Cortex of kidney (tissue), 1 donor: Measurements from ENCODE around the gene CHST2.

Source experiments
- DNase-seq: peaks from one replicate; lab custom pipeline; 2025; lab: John Stamatoyannopoulos, UW

CHST2 gene

DNA sequence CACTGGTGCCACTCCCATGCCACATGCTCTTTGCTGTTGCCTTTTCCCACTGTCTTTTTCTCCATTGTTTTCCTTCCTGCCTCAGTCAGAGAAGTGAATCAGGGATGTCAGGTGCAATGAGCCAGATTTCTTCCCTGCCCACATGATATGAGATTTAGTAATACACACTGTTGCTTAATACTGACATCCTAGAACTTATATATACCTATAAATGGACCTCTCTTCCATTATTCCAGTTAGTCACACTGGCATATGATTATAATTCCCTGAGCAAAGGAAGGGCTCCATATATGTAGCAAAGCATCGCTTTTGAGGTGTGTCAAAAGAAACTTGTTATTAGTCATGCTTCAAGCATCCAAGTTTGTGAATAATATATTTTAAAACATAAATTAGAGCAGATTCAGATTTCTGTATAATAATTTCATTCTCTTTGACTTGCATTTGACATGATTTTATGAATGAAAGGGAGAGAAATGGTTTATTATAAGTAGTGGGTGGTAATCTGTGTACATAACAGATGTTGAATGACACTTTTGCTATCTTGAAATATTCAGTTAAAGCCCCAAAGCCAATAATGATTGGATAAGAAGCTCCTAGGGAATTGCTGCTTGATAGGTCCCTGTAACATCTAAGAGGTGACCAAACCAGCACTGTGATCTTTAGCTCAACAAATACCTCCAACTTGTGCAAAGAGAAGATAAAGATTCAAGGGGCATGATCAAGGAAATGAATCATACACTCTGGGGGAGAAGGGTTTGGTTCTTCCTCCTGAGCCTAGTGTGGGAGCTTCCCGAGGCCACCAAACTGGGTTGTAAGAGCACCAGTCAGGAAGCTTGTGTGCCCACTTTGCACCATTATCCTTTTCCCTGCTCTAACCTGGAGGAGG, 48.6 kb downstream of the CHST2 start:
- DNase-seq, result no peak

DNA sequence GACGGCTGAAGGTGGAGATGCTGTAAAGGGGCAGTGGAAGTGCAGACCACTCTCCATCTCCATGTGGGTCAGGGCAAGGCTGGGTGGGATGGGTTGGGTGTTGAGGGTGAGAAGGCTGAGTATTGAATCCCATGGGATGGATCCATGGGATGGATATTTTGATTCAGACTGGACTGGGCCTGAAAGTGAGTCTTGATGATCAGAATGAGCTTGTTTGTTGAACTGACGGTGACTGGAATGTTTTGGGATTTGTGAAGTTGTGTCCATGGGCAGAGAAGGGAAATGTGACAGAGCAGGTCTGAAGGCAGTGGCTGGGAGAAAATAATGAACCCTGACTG, 49.3 kb downstream of the CHST2 start:
- no peak for DNase-seq

- no peak for DNase-seq
Measured at GRCh38 chr3:143170074-143170473, 50.5 kb downstream of the CHST2 start.

DNA sequence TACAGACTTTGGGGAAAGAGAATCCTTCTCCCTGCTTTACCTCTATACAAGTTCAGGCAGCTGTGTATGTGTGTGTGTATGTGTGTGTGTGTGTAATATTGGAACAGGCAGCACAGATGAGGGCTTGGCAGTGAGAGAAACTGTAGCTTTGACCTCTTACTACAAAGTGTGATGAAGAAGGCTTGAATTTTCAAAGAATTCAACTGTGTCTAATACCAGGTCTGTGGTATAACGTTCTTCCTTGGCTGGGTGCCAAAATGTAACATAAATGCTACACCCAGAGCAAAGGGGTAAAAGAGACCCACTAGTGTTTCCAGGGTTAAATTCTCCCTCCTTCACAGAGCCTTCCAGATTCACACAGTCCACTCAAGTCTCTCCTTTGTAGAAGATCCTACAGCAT, 51.1 kb downstream of the CHST2 start:
- DNase-seq, result no peak

GRCh38 chr3:143171141-143171980, 51.8 kb downstream of the CHST2 start:
- no peak for DNase-seq

- no peak for DNase-seq
Measured at GRCh38 chr3:143172062-143172794, 52.7 kb downstream of the CHST2 start.

DNA sequence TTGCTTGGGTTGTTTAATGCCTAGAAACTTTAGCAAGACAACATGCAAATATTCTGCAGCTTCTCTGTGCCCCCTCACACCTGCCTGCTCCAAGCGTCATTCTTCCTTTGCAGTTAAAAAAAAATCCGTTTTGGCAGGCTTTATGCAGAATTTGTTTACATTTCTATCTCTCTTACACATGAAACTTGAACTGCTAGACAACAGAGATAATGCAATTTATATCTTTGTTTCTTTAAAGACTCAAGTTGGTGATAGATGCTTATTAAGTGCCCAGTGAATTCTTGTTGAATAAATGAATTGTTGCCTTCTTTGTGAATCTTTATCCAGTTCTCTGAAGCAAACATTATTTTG, 53.2 kb downstream of the CHST2 start:
- DNase-seq, result no peak

- no peak for DNase-seq
Measured at GRCh38 chr3:143173242-143173641, 53.7 kb downstream of the CHST2 start.
